Hepatocyte (in vitro differentiated cells): ENCODE data around the gene C11orf24.

Experiments
- EZH2 ChIP-seq: fragments of 200-600 bp; sonication (generic); IDR thresholded peaks from 2 replicates; pipeline ENCODE4 v1.6.1; 2016; ENCODE audit warnings: antibody characterized with exemption, mild to moderate bottlenecking, borderline replicate concordance
- TF ChIP-seq, protein P1 (sequence below): fragments of 200-600 bp; sonication (generic); IDR thresholded peaks from 2 replicates; pipeline ENCODE4 v1.5.1; 2016; ENCODE audit warnings: antibody characterized with exemption, mild to moderate bottlenecking; ENCODE audit not compliant: poor library complexity

DNA sequence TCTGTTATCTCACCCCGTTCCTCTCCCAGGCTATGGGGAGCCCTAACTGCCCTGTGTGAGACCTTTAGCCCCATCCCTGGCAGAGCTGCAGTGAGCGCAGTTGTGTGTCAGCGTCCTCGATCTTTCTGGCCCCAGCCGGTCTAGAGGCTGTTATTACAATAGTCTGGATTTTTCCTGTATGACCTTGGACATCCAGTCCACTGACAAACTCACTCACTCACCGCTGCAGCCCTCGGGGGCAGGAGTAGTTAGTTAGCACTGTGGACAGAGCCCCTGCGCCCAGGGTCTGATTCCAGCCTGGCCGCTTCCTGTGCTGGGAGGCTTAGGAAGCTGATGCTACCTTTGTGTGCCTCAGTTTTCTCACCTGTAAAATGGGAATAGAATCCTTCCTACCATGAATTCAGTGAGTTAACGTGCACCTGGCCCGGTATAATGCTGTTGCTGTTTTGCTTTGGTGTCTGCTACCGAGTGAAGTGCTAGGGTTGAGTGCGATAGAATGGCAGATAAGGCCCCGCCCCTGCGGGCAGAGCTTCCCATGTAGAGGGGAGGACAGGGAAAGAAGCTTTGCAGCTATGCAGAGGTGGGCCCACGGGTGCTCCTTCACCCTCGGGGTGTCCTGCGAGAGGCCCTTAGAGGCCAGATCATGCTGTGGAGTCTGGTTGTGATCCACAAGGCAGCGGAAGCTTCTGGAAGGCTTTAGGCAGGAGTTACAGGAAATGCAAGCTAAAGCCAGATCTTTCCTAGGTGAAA is 43.6 kb upstream of the C11orf24 start:
- TF ChIP-seq, protein P1, sequence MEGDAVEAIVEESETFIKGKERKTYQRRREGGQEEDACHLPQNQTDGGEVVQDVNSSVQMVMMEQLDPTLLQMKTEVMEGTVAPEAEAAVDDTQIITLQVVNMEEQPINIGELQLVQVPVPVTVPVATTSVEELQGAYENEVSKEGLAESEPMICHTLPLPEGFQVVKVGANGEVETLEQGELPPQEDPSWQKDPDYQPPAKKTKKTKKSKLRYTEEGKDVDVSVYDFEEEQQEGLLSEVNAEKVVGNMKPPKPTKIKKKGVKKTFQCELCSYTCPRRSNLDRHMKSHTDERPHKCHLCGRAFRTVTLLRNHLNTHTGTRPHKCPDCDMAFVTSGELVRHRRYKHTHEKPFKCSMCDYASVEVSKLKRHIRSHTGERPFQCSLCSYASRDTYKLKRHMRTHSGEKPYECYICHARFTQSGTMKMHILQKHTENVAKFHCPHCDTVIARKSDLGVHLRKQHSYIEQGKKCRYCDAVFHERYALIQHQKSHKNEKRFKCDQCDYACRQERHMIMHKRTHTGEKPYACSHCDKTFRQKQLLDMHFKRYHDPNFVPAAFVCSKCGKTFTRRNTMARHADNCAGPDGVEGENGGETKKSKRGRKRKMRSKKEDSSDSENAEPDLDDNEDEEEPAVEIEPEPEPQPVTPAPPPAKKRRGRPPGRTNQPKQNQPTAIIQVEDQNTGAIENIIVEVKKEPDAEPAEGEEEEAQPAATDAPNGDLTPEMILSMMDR: no peak
- no peak for TF ChIP-seq EZH2
